Activated gamma-delta T cell (primary cell): ENCODE data around the gene ZNF558.
"Not testable (repeated sequence)": the region's sequence is repeated elsewhere in the genome, so short reads cannot be mapped to it uniquely, and the experiment has no call there.

Source experiments
- DNase-seq: peaks from one replicate; lab custom pipeline; 2025; lab: John Stamatoyannopoulos, UW

Gene ZNF558

GRCh38 chr19:8806661-8807060 is 25.4 kb downstream of the ZNF558 start:
- DNase-seq: no peak

DNA sequence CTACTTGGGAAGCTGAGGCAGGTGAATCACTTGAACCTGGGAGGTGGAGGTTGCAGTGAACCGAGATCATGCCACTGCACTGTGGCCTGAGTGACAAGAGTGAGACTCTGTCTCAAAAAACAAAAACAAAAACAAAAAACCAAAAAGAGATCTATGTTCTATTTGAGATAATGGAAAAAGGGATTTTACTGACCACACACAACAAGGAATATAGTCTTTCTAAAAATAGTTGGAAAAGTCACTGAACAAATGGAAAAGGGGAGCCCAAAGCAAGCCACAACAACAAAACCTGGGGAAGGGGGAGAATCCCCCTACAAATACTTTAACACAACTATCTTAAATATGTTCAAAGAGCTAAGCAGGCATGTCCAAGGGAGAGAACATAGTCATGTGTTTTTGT is 37.3 kb downstream of the ZNF558 start:
- no peak for DNase-seq

- not testable (repeated sequence) for DNase-seq
Observed at GRCh38 chr19:8773587-8773986, 58.5 kb downstream of the ZNF558 start.

GRCh38 chr19:8769265-8769664 is 62.8 kb downstream of the ZNF558 start:
- not testable (repeated sequence) for DNase-seq

GRCh38 chr19:8767257-8767656 is 64.8 kb downstream of the ZNF558 start:
- DNase-seq: not testable (repeated sequence)
